H1 (cell line): ENCODE results near the gene NOL12.

Experiments
- BACH1 ChIP-seq: IDR thresholded peaks from 2 replicates; pipeline ENCODE4 v1.6.1; 2012; ENCODE audit warnings: low read length, improper control_type of control experiment
- GABPA ChIP-seq: IDR thresholded peaks from 2 replicates; pipeline ENCODE4 v1.6.1; 2011; ENCODE audit warnings: mild to moderate bottlenecking, low read length, moderate library complexity, borderline replicate concordance; ENCODE audit not compliant: insufficient read depth
- KDM1A ChIP-seq: fragments of 200-600, 300-600 bp; sonication (generic); IDR thresholded peaks from 2 replicates; pipeline ENCODE4 v1.7.1; 2016; ENCODE audit warnings: mild to moderate bottlenecking, low read length, borderline replicate concordance
- MAX ChIP-seq: IDR thresholded peaks from 2 replicates; pipeline ENCODE4 v1.6.1; 2012; ENCODE audit warnings: inconsistent platforms
- POLR2AphosphoS5 ChIP-seq: IDR thresholded peaks from 2 replicates; pipeline ENCODE4 v1.6.1; 2011; ENCODE audit warnings: low read depth, low read length
- SP4 ChIP-seq: IDR thresholded peaks from 2 replicates; pipeline ENCODE4 v1.6.1; 2012; ENCODE audit warnings: low read length, inconsistent platforms

GRCh38 chr22:37657590-37658132 is 28.5 kb upstream of the NOL12 start:
- no peak for TF ChIP-seq KDM1A
- TF ChIP-seq BACH1, result no peak
- no peak for TF ChIP-seq GABPA
- no peak; the same call in 1 of the 2 replicates for TF ChIP-seq POLR2AphosphoS5
- TF ChIP-seq MAX, result no peak
- no peak for TF ChIP-seq SP4
